Epithelial cell of esophagus (primary cell): ENCODE results near the gene TOX3.

Experiments used
- DNase-seq: peaks from one replicate; pipeline ENCODE4 v3.0.0; 2010; ENCODE audit warnings: low read depth
- H3K4me3 ChIP-seq: 2 replicates; pipeline ENCODE4 v1.5.1; 2011; ENCODE audit warnings: mild to moderate bottlenecking, low read length, control low read depth
- TF ChIP-seq, protein P1 (sequence below): IDR thresholded peaks from 2 replicates; pipeline ENCODE4 v1.5.1; 2011; ENCODE audit warnings: low read depth, mild to moderate bottlenecking, low read length, control low read depth, inconsistent platforms; ENCODE audit not compliant: insufficient read depth; ENCODE audit errors: missing control alignments

TOX3 gene

DNA sequence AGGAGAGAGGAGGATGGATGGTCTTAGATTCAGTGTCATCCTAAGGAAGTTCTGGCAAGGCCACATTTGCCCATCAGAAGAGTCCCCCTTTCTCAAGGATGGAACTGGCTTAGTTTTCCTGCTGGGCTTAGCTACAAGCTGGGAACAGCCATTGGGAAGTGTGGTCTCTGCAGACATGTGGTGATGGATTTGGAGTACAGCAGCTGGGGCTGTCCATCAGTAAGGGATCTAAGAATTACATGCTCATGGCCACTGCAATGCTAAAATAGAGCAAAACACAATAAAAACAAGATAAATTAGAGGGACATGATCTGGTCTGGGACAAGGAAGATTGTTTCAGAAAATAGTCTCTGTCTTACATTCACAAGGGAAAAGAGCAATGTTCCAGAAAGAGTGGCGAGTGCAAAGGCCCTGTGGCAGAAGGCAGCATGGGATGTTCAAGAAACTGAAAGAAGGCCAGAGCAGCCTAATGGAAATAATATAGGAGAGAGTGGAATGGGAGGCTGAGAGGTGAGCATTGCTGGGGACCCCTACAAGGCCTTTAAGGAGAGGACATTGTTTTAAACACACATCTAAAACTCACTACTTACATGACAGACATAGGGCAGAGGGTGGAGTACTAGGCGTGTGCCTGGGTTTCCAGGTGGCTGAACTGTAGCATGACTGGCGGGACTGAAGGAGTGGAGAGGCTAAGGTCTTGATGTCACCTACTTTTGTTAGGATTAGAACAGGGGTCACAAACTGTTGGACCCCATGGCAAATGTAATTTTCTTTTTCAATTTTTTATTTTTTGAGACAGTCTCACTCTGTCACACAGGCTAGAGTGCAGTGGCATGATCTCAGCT is 17.0 kb upstream of the TOX3 start:
- H3K4me3 ChIP-seq, result no peak overlapping the region
- TF ChIP-seq, protein P1, sequence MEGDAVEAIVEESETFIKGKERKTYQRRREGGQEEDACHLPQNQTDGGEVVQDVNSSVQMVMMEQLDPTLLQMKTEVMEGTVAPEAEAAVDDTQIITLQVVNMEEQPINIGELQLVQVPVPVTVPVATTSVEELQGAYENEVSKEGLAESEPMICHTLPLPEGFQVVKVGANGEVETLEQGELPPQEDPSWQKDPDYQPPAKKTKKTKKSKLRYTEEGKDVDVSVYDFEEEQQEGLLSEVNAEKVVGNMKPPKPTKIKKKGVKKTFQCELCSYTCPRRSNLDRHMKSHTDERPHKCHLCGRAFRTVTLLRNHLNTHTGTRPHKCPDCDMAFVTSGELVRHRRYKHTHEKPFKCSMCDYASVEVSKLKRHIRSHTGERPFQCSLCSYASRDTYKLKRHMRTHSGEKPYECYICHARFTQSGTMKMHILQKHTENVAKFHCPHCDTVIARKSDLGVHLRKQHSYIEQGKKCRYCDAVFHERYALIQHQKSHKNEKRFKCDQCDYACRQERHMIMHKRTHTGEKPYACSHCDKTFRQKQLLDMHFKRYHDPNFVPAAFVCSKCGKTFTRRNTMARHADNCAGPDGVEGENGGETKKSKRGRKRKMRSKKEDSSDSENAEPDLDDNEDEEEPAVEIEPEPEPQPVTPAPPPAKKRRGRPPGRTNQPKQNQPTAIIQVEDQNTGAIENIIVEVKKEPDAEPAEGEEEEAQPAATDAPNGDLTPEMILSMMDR, result no peak
- DNase-seq, result no peak

DNA sequence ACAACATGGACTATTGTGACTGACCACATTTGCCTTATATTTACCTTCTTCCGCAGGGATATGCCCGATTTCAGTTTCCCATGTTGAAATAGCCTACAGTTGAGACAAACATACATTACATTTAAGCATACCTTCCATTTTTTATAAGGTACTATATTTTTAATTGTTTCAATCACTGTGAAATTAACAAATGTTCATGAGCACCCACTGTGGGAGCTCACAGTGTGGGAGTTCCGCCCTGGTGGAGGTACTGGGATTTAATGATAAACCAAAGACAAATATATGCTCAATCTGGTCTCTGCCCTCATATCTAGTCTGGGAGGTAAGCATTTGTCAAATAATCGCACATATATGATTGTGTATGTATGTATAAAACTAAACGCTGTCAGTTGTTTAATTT is 15.8 kb upstream of the TOX3 start:
- TF ChIP-seq, protein P1, result no peak
- DNase-seq, result no peak
- H3K4me3 ChIP-seq, result no peak overlapping the region

DNA sequence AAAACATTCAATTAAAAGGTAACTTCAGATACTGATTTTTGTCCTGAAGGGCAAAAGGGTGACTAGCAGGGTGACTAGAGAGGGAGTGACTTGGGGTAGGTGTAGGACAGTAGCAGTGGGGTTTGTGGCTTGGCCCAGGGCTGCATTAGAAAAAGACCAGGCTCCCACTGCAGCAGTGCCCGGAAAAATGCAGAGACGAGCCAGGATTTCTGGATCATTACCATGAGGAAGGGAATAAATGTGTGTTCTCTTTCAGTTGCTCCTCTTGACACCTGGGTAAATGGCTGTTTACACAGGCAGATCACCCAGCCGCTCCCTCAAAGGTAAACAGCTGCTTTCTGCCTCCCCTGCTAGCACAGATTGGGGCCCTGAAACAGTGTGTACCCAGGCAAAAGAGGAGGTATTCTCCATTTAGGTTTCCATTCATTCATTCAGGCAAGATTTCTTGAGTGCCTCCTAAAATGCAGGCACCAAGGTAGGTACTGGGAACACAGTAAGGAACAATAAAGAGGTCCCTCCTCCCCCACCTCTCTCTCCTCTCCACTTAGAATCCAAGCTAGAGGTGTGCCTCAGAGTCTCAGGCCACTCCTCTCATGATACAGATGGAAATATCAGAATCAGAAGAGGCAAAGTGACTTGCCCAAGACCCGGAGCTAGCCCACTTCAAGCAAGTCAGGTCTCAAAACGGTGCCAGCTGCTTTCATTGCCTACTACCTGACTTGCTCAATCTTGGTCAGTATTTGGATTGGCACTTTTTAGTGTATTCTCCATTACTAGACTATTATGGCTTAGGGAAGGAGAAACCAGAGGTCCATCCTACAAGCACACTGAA is 15.2 kb upstream of the TOX3 start:
- DNase-seq, result no peak
- TF ChIP-seq, protein P1, result no peak
- H3K4me3 ChIP-seq, result no peak overlapping the region

DNA sequence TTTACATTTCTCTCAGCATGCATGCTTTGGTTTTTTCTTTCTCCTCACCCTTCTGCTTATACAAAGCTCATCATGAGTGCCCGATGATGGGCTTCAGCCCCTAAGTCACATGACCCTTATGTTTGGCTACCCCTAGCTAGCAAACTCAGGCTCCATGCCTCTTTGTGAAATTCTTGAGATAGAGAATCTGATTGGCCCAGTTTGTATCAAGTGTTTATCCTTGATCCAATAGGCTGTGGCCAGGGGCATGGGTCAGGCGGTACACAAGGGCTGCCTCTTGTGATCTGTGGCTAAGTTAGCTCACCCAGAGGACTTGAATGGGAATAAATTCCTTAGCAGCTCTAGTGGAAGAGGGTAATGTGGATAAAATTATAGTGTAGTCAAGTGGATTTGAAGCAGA is 11.5 kb upstream of the TOX3 start:
- H3K4me3 ChIP-seq, result no peak overlapping the region
- no peak for DNase-seq
- TF ChIP-seq, protein P1, result no peak

DNA sequence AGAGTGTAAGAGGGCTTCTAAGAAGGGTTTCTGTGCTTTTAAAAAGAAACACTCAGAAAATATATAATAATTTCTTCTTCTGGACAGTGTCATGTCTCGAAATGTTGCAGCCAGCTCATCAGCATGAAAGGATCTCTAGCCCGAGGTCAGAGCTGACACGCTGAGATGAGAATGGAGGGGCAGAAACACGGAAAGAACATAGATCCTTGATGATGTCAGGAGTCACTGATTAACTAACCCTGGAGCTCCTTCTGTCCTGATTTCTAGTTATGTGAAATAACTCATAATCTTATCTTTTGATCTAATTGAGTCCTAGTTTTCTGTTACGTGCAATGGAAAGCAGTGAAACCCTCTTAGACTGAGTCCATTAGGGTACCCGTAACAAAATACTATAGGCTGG is 10.3 kb upstream of the TOX3 start:
- H3K4me3 ChIP-seq, result no peak overlapping the region
- no peak for DNase-seq
- TF ChIP-seq, protein P1, result no peak

DNA sequence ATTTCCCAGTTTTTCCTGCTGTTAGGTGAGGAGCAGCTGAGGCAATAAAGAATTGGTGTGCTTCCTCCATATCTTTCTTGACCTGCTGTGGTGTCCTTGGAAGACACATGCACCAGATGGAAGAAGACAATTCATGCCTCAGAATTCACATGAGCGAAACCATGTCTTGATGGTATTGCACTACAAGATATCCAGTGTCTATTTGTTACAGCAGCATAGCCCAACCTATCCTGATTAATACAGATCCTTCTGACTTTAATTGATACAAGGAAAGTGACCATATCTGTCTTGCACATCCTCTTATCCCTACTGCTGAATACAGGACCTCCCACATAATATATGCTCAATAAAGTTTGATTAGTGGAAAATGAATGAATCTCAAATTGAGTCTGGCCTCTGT is 9.1 kb upstream of the TOX3 start:
- no peak for DNase-seq
- TF ChIP-seq, protein P1, result no peak
- H3K4me3 ChIP-seq, result no peak overlapping the region

DNA sequence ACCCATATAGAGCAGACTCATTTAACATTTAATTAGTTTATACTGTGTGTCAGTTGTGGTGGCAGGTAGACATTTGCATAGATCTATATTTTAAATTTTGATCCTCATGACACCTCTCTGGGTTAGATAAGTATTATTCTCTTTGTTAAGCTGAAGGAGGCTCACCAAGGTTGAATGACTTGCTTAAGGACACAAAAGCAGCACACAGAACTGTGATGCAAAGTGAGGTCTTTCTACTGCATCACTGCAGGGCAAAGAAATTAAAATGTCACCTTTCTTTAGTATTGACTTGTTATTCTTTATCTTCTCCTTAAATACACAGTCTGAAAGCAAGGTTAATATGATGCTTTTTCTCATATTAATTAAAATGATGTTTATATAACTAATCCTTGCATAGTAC is 8.6 kb upstream of the TOX3 start:
- DNase-seq, result no peak
- TF ChIP-seq, protein P1, result no peak
- no peak overlapping the region for H3K4me3 ChIP-seq
